Transverse colon (tissue), 3 donors: ENCODE data around the gene PRPF40A.
"Not testable (repeated sequence)": the region's sequence is repeated elsewhere in the genome, so short reads cannot be mapped to it uniquely, and the experiment has no call there.

Experiments used
- CTCF ChIP-seq, 5 experiments: fragments of 200-600 bp in 3 of 5; fragments of 450-650 bp in 2 of 5; sonication (generic) in 3 of 5; IDR thresholded peaks; 1 replicate in 2 of 5; 2 replicates in 3 of 5; pipeline ENCODE4 v1.5.1; 2016 to 2017; ENCODE audit warnings: antibody characterized with exemption in 5 of 5, inconsistent platforms in 3 of 5, mild to moderate bottlenecking in 2 of 5, moderate library complexity in 1 of 5
- EP300 ChIP-seq: sonication (generic); formaldehyde crosslinking; IDR thresholded peaks from one replicate; pipeline ENCODE4 v1.6.1; 2017; ENCODE audit warnings: antibody characterized with exemption, low read depth

- not testable (repeated sequence) for TF ChIP-seq CTCF (IDR thresholded peaks at IDR 0.05); EP300
Observed at GRCh38 chr2:152763208-152763607, 45.9 kb upstream of the PRPF40A start.
